GM12865 (cell line): ENCODE measurements around the gene CASKIN1.
"Not testable (repeated sequence)": the region's sequence is repeated elsewhere in the genome, so short reads cannot be mapped to it uniquely, and the experiment has no call there.

ENCODE experiments used
- DNase-seq: peaks from one replicate; pipeline ENCODE4 v3.0.0; 2010; ENCODE audit warnings: low read depth
- H3K4me3 ChIP-seq: 2 replicates; pipeline ENCODE4 v1.5.1; 2011; ENCODE audit warnings: mild to moderate bottlenecking, low read depth, low read length, control low read depth
- CTCF ChIP-seq: IDR thresholded peaks from 2 replicates; pipeline ENCODE4 v1.5.1; 2011; ENCODE audit warnings: low read length, control low read depth, low read depth, inconsistent platforms; ENCODE audit not compliant: insufficient read depth; ENCODE audit errors: missing control alignments

The CASKIN1 gene

DNA sequence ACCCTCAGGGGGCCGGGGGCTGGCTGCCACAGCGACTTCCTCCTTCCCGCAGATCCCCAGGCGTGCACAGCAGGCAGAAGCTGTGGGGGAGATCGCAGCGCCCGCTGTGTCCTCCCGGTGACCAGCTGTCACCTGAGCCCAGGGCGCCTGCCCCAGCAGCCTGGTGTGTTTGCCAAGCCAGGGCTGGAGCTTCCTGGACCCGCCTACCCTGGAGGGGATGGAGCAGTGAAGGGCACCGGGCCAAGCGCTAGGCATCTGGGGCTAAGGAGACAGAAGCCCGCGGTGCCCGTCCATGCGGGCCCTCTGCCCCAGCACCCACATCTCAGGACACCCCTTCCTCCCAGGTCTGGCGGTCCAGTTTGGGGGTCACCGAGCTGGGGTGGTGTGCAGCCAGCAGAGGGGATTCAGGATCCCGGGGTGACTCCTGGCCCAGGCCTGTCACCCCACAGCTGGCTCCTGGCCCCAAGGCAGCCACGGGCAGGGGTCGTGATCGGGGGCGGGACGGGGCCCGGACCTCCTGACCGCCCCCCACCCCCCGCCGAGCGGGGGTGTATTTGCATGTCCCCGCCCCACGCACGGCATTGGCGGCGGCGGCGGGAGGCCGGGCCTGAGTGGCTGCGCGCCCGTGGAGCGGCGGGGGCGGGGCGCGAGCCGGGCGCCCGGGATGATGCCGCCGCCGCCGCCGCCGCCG is 48.3 kb downstream of the CASKIN1 start, which contains the start of gene RAB26:
Gene RAB26 (plus strand): TSS at position 645 of the 691 bp plus-strand sequence. CDS start 159 bp downstream, outside the sequence.
- no peak for TF ChIP-seq CTCF
- peak within 1 kb of the TSS; percentile 32 for H3K4me3 ChIP-seq
- DNase-seq, result peak; percentile 44

DNA sequence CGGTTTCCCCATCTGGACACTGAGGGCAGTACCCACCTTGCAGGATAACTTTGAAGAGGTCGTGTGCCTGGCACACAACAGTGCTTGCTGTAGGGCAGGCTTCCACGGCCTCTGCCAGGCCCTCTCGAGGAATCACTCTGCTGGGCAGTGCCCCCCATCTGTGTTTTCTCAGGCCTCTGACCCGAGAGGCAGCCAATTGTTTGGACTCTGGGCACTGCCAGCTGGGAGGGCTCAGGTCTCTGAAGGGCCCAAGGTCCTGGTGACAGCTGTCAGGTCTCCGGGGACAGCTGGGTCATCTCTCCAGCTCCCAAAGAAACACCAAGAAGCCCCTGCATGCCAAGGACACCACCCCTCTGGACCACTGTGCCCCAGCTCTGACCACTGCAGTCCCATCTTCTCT is 49.0 kb downstream of the CASKIN1 start:
- H3K4me3 ChIP-seq, result no peak overlapping the region
- DNase-seq, result no peak
- no peak for TF ChIP-seq CTCF

DNA sequence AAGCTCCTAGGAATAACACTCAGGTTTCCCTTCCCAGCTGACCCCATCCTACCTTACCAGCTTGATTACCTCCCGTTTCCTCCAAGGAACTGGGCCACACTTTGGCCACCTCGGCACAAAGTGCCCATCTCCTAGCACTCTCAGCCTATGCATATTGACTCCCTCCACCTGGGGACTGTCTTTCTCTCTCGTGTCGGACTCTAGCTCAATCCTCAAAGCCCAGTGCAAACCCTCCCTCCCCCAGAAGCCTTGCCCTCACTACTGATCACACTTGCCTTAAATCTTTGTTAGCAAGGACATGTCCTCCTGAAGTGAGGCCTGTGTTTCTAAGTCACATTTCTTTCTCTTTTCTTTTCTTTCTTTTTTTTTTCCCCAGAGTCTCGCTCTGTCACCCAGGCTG is 50.6 kb downstream of the CASKIN1 start:
- no peak for DNase-seq
- no peak overlapping the region for H3K4me3 ChIP-seq
- no peak for TF ChIP-seq CTCF

DNA sequence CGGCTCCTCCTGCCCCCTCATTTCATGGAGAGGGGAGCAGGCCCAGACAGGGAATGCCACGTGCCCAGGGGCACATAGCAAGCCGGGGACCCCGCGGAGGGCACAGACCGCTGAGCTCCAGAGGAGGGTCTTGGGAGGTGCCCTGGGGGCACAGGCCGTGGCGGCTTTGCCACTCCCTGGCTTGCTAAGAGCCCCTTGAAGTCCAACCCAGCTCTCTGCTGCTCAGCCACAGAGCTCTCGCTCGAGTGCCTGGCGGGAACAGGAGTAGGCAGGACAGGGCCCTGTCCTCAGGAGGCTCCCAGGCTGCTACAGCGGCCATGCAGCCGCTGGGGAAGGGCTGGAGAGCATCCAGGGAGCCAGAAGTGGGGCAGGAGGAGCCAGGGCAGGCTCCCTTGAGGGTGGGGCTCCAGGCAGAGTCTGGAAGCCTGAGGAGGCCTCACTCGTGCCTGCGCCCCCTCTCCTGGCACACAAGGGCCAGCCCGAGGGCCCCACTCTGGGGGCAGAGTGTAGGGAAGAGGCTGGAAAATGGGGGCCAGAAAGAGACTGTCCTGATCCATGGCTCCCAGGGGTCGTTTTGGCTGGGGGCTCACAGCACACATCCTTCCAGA is 52.4 kb downstream of the CASKIN1 start:
- no peak for TF ChIP-seq CTCF
- DNase-seq, result no peak
- H3K4me3 ChIP-seq, result no peak overlapping the region

DNA sequence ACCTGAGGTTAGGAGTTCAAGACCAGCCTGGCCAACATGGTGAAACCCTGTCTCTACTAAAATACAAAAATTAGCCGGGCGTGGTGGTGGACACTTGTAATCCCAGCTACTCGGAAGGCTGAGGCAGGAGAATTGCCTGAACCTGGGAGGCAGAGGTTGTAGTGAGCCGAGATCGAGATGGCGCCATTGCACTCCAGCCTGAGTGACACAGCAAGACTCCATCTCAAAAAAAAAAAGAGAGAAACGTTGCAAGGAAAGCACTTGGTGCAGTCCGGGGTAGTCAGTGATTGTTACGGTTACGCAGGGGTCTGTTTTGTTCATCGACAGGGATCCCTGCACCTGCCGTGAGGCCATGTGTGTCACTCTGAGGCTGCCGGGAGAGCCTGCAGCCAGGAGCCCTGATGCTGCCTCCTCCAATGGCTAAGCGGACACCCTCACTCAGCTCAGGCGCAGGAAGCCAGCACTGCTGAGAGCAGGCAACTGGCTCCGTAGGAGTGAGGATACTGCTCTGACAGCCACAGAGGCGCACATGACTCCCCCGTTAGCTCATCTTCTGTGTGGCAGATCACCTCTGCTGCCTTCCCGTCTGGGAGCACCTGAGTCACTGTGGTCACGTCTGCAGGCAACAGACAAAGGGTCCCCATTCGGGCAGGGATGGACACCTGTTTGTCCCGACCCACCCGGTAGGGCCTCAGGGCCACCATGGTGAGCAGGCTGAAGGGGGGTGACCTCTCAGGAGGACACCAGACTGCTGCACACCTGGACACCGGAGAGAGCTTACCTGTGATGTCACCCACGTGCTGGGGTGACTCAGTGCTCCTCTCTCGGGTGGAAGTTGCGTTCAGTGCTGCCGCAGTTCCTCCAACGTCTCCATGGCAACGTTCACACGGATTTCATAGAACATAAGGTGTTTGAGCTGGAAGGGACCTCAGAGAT is 53.2 kb downstream of the CASKIN1 start:
- TF ChIP-seq CTCF, result no peak
- no peak for DNase-seq
- no peak overlapping the region for H3K4me3 ChIP-seq

- peak within 1 kb of the TSS; percentile 58 for H3K4me3 ChIP-seq
- peak; percentile 97 for DNase-seq
Measured at GRCh38 chr16:2135770-2136490, 60.5 kb downstream of the CASKIN1 start, which contains the start of gene PKD1. Gene PKD1, minus strand, starts transcription at chr16:2135898. Its CDS starts 209 bp downstream, at chr16:2135689.

- H3K4me3 ChIP-seq, result peak overlapping the region; percentile 55
- DNase-seq, result not testable (repeated sequence)
Measured at GRCh38 chr16:2135071-2135470, 61.3 kb downstream of the CASKIN1 start.

GRCh38 chr16:2133797-2134196 is 62.6 kb downstream of the CASKIN1 start:
- not testable (repeated sequence) for DNase-seq, H3K4me3 ChIP-seq

- H3K4me3 ChIP-seq, DNase-seq: not testable (repeated sequence)
Measured at GRCh38 chr16:2129890-2130447, 66.4 kb downstream of the CASKIN1 start.

DNA sequence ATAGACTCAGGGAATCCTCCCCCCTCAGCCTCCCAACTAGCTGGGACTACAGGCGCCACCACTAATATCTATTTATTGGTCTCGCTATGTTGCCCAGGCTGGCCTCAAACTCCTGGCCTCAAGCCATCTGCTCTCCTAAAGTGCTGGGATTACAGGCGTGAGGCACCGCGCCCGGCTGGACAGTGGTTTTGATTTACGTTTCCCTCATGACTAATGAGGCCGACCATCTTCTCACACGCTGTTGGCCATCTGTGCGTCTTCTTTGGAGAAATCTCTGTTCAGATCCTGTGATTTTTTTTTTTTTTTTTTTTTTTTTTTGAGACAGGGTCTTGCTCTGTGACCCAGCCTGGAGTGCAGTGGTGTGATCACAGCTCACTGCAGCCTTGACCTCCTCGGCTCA is 67.2 kb downstream of the CASKIN1 start:
- H3K4me3 ChIP-seq, result not testable (repeated sequence)

More for the DNA sequence above, 67.2 kb downstream of the CASKIN1 start:
- DNase-seq, result not testable (repeated sequence)
